MM.1S (cell line): ENCODE results near the gene PDE11A.

Experiments used
- EZH2 ChIP-seq: fragments of 300-600 bp; sonication (generic); optimal IDR thresholded peaks from 2 replicates; pipeline ENCODE3; 2017; ENCODE audit warnings: low read depth, mild to moderate bottlenecking, antibody characterized with exemption, low read length, mixed read lengths
- TF ChIP-seq, protein P1 (sequence below): fragments of 300-600 bp; sonication (generic); IDR thresholded peaks from 2 replicates; pipeline ENCODE4 v1.5.1; 2016; ENCODE audit warnings: antibody characterized with exemption, low read length, mixed read lengths

DNA sequence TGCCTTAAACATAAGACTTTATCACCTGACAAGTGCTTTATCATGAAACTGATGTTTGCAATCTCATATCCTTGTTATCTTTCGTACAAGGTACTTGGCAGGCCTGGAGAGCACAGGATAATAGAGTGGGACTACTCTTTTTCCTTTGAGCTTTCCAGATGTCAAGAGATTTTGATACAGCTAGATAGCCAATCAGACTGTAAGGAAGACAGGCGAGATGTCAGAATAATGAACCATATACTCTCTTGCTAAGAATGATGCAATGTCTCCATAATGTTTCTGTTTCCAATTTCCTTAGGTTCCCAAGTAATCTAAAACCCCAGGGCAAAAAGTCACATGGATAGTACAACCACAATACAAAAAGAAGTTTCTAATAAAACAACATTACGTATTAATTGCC, 313.1 kb downstream of the PDE11A start:
- TF ChIP-seq, protein P1, sequence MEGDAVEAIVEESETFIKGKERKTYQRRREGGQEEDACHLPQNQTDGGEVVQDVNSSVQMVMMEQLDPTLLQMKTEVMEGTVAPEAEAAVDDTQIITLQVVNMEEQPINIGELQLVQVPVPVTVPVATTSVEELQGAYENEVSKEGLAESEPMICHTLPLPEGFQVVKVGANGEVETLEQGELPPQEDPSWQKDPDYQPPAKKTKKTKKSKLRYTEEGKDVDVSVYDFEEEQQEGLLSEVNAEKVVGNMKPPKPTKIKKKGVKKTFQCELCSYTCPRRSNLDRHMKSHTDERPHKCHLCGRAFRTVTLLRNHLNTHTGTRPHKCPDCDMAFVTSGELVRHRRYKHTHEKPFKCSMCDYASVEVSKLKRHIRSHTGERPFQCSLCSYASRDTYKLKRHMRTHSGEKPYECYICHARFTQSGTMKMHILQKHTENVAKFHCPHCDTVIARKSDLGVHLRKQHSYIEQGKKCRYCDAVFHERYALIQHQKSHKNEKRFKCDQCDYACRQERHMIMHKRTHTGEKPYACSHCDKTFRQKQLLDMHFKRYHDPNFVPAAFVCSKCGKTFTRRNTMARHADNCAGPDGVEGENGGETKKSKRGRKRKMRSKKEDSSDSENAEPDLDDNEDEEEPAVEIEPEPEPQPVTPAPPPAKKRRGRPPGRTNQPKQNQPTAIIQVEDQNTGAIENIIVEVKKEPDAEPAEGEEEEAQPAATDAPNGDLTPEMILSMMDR = no peak
- TF ChIP-seq EZH2 = no peak
